ENCODE data around the gene VTI1A. TPM values are rescaled to one million over a fixed set of nuclear protein-coding genes. Genes with fewer than 3 reads are reported as not detected.

The VTI1A gene
- total RNA-seq, 1 donor from 2014 or later: 26.3 TPM

GRCh38 chr10:112434988-112435619, 11.9 kb upstream of the VTI1A start:
- Mint-ChIP-seq H3K4me3 (ENCODE audit: unreplicated experiment) (no peak overlapping the region), H3K36me3 (ENCODE audit: unreplicated experiment) (peaks cover 19% of the 10 kb centered on the region), H3K9me3 (ENCODE audit: unreplicated experiment) (no peaks in the 10 kb centered on the region), H3K27me3 (ENCODE audit: unreplicated experiment) (no peaks in the 10 kb centered on the region), H3K4me1 (ENCODE audit: unreplicated experiment) (no peaks in the 10 kb centered on the region), H3K27ac (ENCODE audit: unreplicated experiment) (no peak overlapping the region)
- peak; percentile 57 for TF ChIP-seq CTCF (IDR thresholded peaks at IDR 0.05)
- DNase-seq (ENCODE audit: extremely low spot score, unreplicated experiment): no peak

GRCh38 chr10:112438356-112438755, 8.7 kb upstream of the VTI1A start:
- no peaks in the 10 kb centered on the region for H3K4me1 Mint-ChIP-seq (ENCODE audit: unreplicated experiment)
- no peaks in the 10 kb centered on the region for H3K9me3 Mint-ChIP-seq (ENCODE audit: unreplicated experiment)
- DNase-seq (ENCODE audit: extremely low spot score, unreplicated experiment): no peak
- H3K27me3 Mint-ChIP-seq (ENCODE audit: unreplicated experiment): no peaks in the 10 kb centered on the region
- H3K27ac Mint-ChIP-seq (ENCODE audit: unreplicated experiment): no peak overlapping the region
- TF ChIP-seq CTCF (IDR thresholded peaks at IDR 0.05): no peak
- H3K36me3 Mint-ChIP-seq (ENCODE audit: unreplicated experiment): peaks cover 20% of the 10 kb centered on the region
- no peak overlapping the region for H3K4me3 Mint-ChIP-seq (ENCODE audit: unreplicated experiment)

GRCh38 chr10:112441520-112441919, 5.5 kb upstream of the VTI1A start:
- peaks cover 11% of the 10 kb centered on the region for H3K4me1 Mint-ChIP-seq (ENCODE audit: unreplicated experiment)
- H3K4me3 Mint-ChIP-seq (ENCODE audit: unreplicated experiment): no peak overlapping the region
- H3K9me3 Mint-ChIP-seq (ENCODE audit: unreplicated experiment): no peaks in the 10 kb centered on the region
- H3K27me3 Mint-ChIP-seq (ENCODE audit: unreplicated experiment): no peaks in the 10 kb centered on the region
- peaks cover 15% of the 10 kb centered on the region for H3K36me3 Mint-ChIP-seq (ENCODE audit: unreplicated experiment)
- TF ChIP-seq CTCF (IDR thresholded peaks at IDR 0.05): no peak
- DNase-seq (ENCODE audit: extremely low spot score, unreplicated experiment): no peak
- H3K27ac Mint-ChIP-seq (ENCODE audit: unreplicated experiment): no peak overlapping the region

GRCh38 chr10:112442063-112442462, 5.0 kb upstream of the VTI1A start:
- TF ChIP-seq CTCF (IDR thresholded peaks at IDR 0.05): no peak
- Mint-ChIP-seq H3K27me3 (ENCODE audit: unreplicated experiment) (no peaks in the 10 kb centered on the region), H3K27ac (ENCODE audit: unreplicated experiment) (no peak overlapping the region), H3K4me1 (ENCODE audit: unreplicated experiment) (peaks cover 14% of the 10 kb centered on the region), H3K4me3 (ENCODE audit: unreplicated experiment) (no peak overlapping the region), H3K9me3 (ENCODE audit: unreplicated experiment) (no peaks in the 10 kb centered on the region), H3K36me3 (ENCODE audit: unreplicated experiment) (peaks cover 15% of the 10 kb centered on the region)
- no peak for DNase-seq (ENCODE audit: extremely low spot score, unreplicated experiment)

GRCh38 chr10:112446055-112446854, 760 bp upstream of the VTI1A start:
- H3K36me3 Mint-ChIP-seq (ENCODE audit: unreplicated experiment): peaks cover 8% of the 10 kb centered on the region
- peak overlapping the region; percentile 87 for H3K4me3 Mint-ChIP-seq (ENCODE audit: unreplicated experiment)
- no peaks in the 10 kb centered on the region for H3K9me3 Mint-ChIP-seq (ENCODE audit: unreplicated experiment)
- peak overlapping the region; percentile 97 for H3K27ac Mint-ChIP-seq (ENCODE audit: unreplicated experiment)
- no peaks in the 10 kb centered on the region for H3K27me3 Mint-ChIP-seq (ENCODE audit: unreplicated experiment)
- TF ChIP-seq CTCF (IDR thresholded peaks at IDR 0.05): no peak
- DNase-seq (ENCODE audit: extremely low spot score, unreplicated experiment): no peak
- peaks cover 29% of the 10 kb centered on the region for H3K4me1 Mint-ChIP-seq (ENCODE audit: unreplicated experiment)

All from osteocyte (in vitro differentiated cells).